Fibroblast of lung (primary cell): ENCODE results near the gene C2orf66. TPM values are rescaled to one million over a fixed set of nuclear protein-coding genes. Genes with fewer than 3 reads are reported as not detected.

Experiments
- DNase-seq, 2 donors: peaks; one replicate each; pipeline versions ENCODE4 v3.0.0 to v3.0.0-alpha.2; 2010; ENCODE audit warnings: low read depth in 2 of 2
- H2AFZ ChIP-seq: 2 replicates; pipeline ENCODE4 v1.5.1; 2012; ENCODE audit warnings: low read length, control low read depth, inconsistent platforms
- H3K27ac ChIP-seq: 2 replicates; pipeline ENCODE4 v1.5.1; 2011; ENCODE audit warnings: low read length, control low read depth; ENCODE audit not compliant: insufficient read depth
- H3K27me3 ChIP-seq: 2 replicates; pipeline ENCODE4 v1.5.1; 2011; ENCODE audit warnings: mild to moderate bottlenecking, low read length; ENCODE audit not compliant: control insufficient read depth, insufficient read depth
- H3K36me3 ChIP-seq: 2 replicates; pipeline ENCODE4 v1.5.1; 2011; ENCODE audit warnings: low read length; ENCODE audit not compliant: control insufficient read depth, insufficient read depth
- H3K4me1 ChIP-seq: 2 replicates; pipeline ENCODE4 v1.5.1; 2011; ENCODE audit warnings: low read length; ENCODE audit not compliant: control insufficient read depth, insufficient read depth; ENCODE audit errors: extremely low read depth
- H3K4me2 ChIP-seq: 2 replicates; pipeline ENCODE4 v1.5.1; 2011; ENCODE audit warnings: low read length, control low read depth; ENCODE audit not compliant: insufficient read depth; ENCODE audit errors: extremely low read depth
- H3K4me3 ChIP-seq, 4 experiments: fragments of 200-600 bp in 1 of 4; sonication (generic) in 1 of 4; replicated peaks in 1 of 4; 2 replicates each; pipeline ENCODE4 v1.5.1; 2011 to 2016; ENCODE audit warnings: low read length in 4 of 4, low read depth in 3 of 4, mild to moderate bottlenecking in 3 of 4, control low read depth in 2 of 4, inconsistent platforms in 1 of 4, mixed read lengths in 1 of 4; ENCODE audit not compliant: insufficient read depth in 1 of 4; ENCODE audit errors: control extremely low read depth in 1 of 4
- H3K79me2 ChIP-seq: 2 replicates; pipeline ENCODE4 v1.5.1; 2012; ENCODE audit warnings: mild to moderate bottlenecking, low read length, inconsistent platforms; ENCODE audit not compliant: control insufficient read depth, insufficient read depth
- H3K9ac ChIP-seq: 2 replicates; pipeline ENCODE4 v1.5.1; 2011; ENCODE audit warnings: mild to moderate bottlenecking, low read length, control low read depth; ENCODE audit not compliant: insufficient read depth
- H3K9me3 ChIP-seq: 2 replicates; pipeline ENCODE4 v1.5.1; 2012; ENCODE audit warnings: low read depth, low read length; ENCODE audit not compliant: control insufficient read depth, insufficient read depth
- H4K20me1 ChIP-seq: 2 replicates; pipeline ENCODE4 v1.5.1; 2011; ENCODE audit warnings: low read length; ENCODE audit not compliant: control insufficient read depth, insufficient read depth; ENCODE audit errors: extremely low read depth
- EZH2 ChIP-seq: IDR thresholded peaks from 2 replicates; pipeline ENCODE4 v1.5.1; 2012; ENCODE audit warnings: low read length, control low read depth, mild to moderate bottlenecking; ENCODE audit errors: missing control alignments
- polyA plus RNA-seq, 2 donors: library from polyadenylated mRNA; depleted of rRNA in 1 of 2; stranded (reverse) in 1 of 2; unstranded in 1 of 2; fragments of >200 nt; gene quantifications; 2 replicates each; pipeline ENCODE4 v1.2.1, GENCODE V29; 2011 to 2012; ENCODE audit warnings: missing spikeins in 1 of 2
- total RNA-seq: library from RNA; depleted of rRNA; stranded (reverse); fragments of >200 nt; gene quantifications from 2 replicates; pipeline ENCODE4 v1.2.1, GENCODE V29; 2014
- TF ChIP-seq, protein P1 (sequence below), 2 donors: IDR thresholded peaks in 1 of 2; conservative IDR thresholded peaks in 1 of 2; 1 replicate in 1 of 2; 2 replicates in 1 of 2; pipeline ENCODE4 v1.5.1; 2011 to 2012; ENCODE audit warnings: low read length in 2 of 2, control low read depth in 1 of 2, inconsistent platforms in 1 of 2, low read depth in 1 of 2, mild to moderate bottlenecking in 1 of 2

C2orf66 gene
- total and polyA plus RNA-seq, 2 donors (not counting 1 experiment from before 2014, with no cell fraction given): 0.10 to 0.17 TPM

DNA sequence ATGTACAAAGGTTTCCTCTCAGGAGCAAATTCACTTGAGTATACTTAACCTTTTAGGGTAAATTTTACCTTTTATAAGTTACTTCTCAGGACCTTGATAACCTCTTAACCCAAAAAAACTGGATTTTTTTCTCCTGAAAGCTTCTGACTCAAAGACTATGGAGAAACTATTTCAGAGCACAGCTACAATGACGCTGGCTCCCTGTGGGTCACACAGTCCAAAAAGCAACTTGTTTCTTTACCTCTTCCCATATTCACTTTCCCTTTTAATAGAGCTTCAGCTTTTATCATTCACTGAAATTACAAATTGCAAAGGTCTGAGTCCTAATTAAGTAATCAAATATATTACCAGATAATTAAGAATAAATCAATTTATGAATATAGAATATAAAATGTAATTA is 42.1 kb downstream of the C2orf66 start:
- no peak for TF ChIP-seq EZH2
- TF ChIP-seq, protein P1, sequence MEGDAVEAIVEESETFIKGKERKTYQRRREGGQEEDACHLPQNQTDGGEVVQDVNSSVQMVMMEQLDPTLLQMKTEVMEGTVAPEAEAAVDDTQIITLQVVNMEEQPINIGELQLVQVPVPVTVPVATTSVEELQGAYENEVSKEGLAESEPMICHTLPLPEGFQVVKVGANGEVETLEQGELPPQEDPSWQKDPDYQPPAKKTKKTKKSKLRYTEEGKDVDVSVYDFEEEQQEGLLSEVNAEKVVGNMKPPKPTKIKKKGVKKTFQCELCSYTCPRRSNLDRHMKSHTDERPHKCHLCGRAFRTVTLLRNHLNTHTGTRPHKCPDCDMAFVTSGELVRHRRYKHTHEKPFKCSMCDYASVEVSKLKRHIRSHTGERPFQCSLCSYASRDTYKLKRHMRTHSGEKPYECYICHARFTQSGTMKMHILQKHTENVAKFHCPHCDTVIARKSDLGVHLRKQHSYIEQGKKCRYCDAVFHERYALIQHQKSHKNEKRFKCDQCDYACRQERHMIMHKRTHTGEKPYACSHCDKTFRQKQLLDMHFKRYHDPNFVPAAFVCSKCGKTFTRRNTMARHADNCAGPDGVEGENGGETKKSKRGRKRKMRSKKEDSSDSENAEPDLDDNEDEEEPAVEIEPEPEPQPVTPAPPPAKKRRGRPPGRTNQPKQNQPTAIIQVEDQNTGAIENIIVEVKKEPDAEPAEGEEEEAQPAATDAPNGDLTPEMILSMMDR (conservative IDR thresholded peaks at IDR 0.05 in 1 of 2, IDR thresholded peaks at IDR 0.05 in 1 of 2; ENCODE audit: low read depth in 1 of 2, low read length in 2 of 2): no peak
- no peak overlapping the region for H3K4me2 ChIP-seq
- peaks cover 1% of the 10 kb centered on the region for H3K36me3 ChIP-seq
- no peaks in the 10 kb centered on the region for H3K79me2 ChIP-seq
- no peak overlapping the region for H3K9ac ChIP-seq
- no peak for DNase-seq
- H3K27ac ChIP-seq: no peak overlapping the region
- H3K4me1 ChIP-seq: no peaks in the 10 kb centered on the region
- H3K9me3 ChIP-seq: no peaks in the 10 kb centered on the region
- no peak overlapping the region for H3K4me3 ChIP-seq
- H2AFZ ChIP-seq: no peak overlapping the region
- H3K27me3 ChIP-seq: no peaks in the 10 kb centered on the region
- no peaks in the 10 kb centered on the region for H4K20me1 ChIP-seq

DNA sequence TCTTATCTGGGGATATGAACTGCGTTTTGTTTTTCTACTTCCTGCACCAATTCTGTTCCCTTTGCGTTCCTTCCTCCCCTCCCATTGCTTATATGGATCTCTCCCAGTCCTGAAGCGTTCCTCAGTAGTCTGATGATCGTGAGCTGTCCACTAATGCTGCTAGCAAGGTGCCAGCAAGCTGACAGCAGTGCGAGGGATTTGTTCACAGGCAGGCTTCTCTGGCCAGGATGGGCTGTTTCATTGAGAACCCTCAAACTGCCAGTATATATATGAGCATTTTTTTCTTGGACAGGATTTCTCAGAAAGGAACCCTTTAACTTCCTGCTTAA is 49.8 kb downstream of the C2orf66 start:
- no peaks in the 10 kb centered on the region for H3K27me3 ChIP-seq
- TF ChIP-seq EZH2: no peak
- TF ChIP-seq, protein P1 (conservative IDR thresholded peaks at IDR 0.05 in 1 of 2, IDR thresholded peaks at IDR 0.05 in 1 of 2; ENCODE audit: low read depth in 1 of 2, low read length in 2 of 2): no peak
- peak in 1 of 2 donors; percentile 8 for DNase-seq
- H2AFZ ChIP-seq: no peak overlapping the region
- no peaks in the 10 kb centered on the region for H3K9me3 ChIP-seq
- H3K36me3 ChIP-seq: no peaks in the 10 kb centered on the region
- H3K4me2 ChIP-seq: no peak overlapping the region
- H3K79me2 ChIP-seq: no peaks in the 10 kb centered on the region
- H4K20me1 ChIP-seq: no peaks in the 10 kb centered on the region
- no peaks in the 10 kb centered on the region for H3K4me1 ChIP-seq
- H3K27ac ChIP-seq: no peak overlapping the region
- H3K9ac ChIP-seq: no peak overlapping the region
- no peak overlapping the region for H3K4me3 ChIP-seq

DNA sequence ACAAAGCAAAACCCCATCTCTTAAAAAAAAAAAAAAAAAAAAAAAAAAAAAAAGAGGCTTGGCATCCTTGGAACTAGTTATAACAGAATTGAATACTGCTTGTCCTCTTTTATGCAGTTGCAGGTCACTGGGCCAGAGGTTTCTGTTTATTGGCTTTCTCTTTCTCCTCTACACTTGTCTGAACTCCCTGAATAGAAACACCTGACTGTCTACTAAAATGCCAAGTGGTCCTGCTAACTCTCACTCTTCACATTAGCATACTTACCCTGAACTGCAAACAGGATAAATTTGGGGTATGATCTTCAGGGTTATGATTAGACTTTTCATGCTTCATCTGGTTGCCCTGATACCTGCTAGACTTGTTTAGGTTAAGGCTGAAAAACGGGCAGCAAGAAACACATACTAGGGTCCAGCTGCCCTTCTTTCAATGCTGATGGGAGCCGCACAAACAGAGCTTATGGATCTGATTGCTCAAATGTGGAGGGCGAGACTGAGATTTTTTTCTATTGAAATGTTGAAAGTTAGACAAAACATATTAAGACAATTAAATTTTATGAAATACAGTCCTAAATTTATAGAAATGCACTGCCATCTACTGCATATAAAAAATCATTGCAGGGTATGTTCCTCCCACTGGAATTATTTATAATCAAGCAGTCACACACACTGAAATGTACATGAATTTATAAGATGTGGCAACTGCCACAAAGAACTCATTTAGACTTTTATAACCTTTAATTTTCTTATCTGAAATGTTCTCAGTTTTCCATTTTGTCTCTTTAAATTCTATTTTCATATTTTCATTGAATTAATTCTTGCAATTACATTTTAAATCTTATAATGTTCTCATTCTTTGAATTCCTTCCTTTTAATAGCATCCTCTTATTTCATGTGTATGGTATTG is 50.4 kb downstream of the C2orf66 start:
- TF ChIP-seq, protein P1 (conservative IDR thresholded peaks at IDR 0.05 in 1 of 2, IDR thresholded peaks at IDR 0.05 in 1 of 2; ENCODE audit: low read depth in 1 of 2, low read length in 2 of 2): peak in 1 of 2 donors; percentile 36
- no peak for TF ChIP-seq EZH2
- Histone ChIP-seq H3K79me2 (no peaks in the 10 kb centered on the region), H3K36me3 (no peaks in the 10 kb centered on the region), H3K4me2 (no peak overlapping the region), H3K4me3 (no peak overlapping the region), H3K9ac (no peak overlapping the region), H4K20me1 (no peaks in the 10 kb centered on the region), H3K9me3 (no peaks in the 10 kb centered on the region), H3K27ac (no peak overlapping the region), H3K4me1 (no peaks in the 10 kb centered on the region), H3K27me3 (no peaks in the 10 kb centered on the region), H2AFZ (no peak overlapping the region)
- DNase-seq: peak; percentile 27 to 59

Other genes starting within 250 kb of the C2orf66 start
- 0.51 and 1.5 TPM in 2 replicates for gene HECW2, start 215.8 kb downstream of the C2orf66 start, total RNA-seq
- 0.99 and 2.5 TPM in 2 replicates for gene HECW2, start 215.8 kb downstream of the C2orf66 start, polyA plus RNA-seq
- 3.9 and 5.1 TPM in 2 replicates for gene CCDC150, start 169.6 kb downstream of the C2orf66 start, total RNA-seq
- 1.5 and 2.4 TPM in 2 replicates for gene CCDC150, start 169.6 kb downstream of the C2orf66 start, polyA plus RNA-seq
- 53.9 and 54.8 TPM in 2 replicates for gene GTF3C3, start 9.7 kb downstream of the C2orf66 start, total RNA-seq
- 20.9 and 21.2 TPM in 2 replicates for gene GTF3C3, start 9.7 kb downstream of the C2orf66 start, polyA plus RNA-seq
- gene PGAP1, start 117.4 kb upstream of the C2orf66 start, total RNA-seq: 8.2 and 12.1 TPM in 2 replicates
- 4.3 and 7.0 TPM in 2 replicates for gene PGAP1, start 117.4 kb upstream of the C2orf66 start, polyA plus RNA-seq